GM18498 (cell line): Measurements from ENCODE around the gene GNG4.

ENCODE experiments used
- ATAC-seq: cut with Tn5 transposase; IDR thresholded peaks from one replicate; pipeline ENCODE4 v1.9.1; 2021; ENCODE audit warnings: mild to moderate bottlenecking, moderate library complexity; ENCODE audit not compliant: unreplicated experiment

GNG4 gene

DNA sequence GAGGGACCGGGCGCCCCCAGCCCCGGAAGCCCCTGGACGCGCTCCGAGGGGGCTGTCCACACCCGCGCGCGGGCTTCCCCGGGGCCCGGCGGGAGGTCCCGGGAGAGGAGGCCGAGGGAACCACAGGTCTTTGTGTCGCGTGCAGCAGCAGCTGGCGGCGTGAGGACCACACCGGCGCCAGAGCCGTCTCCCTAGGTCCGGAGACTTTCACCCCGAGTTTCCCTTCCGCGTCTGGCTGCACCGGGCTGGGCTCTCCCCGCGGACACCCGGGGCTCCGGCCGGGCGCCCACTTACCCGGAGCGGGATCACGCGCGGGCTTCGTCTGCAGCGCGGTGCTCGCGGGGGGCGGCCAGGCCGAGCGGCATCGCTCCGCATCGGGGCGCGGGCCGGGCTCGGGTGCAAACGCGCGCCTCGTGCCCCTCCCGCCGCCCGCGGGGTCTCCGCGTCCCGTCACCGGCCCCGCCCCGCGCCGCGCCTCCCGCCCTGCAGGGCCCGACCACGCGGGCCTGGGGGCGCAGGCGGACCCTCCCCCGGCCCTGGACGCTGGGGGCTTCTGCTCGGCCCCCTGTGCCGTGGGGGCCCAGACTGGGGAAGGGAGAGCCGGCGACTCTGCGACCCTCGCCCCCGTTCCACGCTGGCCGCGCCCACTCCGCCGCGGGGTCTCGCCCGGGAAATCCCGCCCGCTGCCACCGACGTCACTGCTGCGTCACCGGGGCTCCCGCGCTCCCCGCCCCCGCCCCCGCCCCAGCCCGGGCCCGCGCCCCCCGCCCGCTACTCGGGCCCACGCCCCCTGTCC is at the start of gene GNG4:
GNG4 (minus strand) TSS at position 417 of the 796 bp plus-strand sequence. CDS start 65,946 bp downstream, outside the sequence.
- peak; percentile 58 for ATAC-seq

DNA sequence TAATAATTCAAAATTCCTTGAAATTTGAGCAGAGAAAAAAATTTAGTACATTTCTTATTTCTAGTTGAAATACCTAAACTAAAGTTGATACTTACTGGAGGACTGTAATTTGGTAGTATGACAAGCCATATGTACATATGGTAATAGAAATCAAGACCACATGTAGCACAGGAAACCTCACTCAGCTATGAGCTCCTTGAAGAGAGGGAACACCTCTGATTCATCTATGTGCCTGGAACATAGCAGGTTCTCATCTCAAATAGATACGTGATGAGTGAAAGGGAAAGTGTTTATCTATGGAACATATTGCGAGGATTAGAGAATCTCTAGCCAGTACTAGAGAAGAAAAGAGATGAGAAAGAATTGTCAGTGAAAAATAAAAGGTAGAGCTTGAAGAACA is 47.9 kb upstream of the GNG4 start:
- ATAC-seq: no peak

DNA sequence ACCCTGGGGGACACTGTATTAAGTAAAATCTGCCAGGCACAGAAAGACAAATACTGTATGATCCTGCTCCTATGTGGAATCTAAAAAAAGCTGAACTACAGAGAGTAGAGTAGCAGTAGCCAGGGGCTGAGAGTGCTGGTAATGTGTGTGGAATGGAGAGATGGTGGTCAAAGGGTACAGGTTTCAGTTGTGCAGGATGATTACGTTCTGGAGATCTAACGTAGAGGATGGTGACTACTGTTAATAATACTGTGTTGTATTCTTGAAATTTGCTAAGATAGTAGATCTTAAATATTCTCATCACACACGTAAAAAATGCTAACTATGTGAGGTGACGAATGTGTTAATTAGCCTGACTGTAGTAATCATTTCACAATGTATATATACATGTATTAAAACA is 39.8 kb upstream of the GNG4 start:
- ATAC-seq: no peak

DNA sequence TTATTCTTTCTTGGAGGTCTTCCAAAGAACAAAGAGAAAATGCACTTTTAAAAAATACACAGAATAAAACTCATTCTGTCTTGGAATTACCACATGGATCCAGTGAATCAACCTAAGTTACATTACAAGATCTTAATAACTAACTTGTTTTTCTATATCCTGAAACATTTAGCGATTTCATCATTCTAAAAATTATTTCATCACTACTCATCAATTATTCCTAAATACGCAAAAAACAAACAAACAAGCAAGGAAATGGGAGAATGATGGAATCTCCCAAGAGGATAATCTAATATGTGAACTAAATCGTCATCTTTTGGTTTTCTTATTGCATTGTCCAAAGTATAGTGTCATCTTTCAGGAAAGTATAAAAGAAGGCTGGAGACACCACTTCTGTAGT is 38.5 kb upstream of the GNG4 start:
- ATAC-seq: no peak

DNA sequence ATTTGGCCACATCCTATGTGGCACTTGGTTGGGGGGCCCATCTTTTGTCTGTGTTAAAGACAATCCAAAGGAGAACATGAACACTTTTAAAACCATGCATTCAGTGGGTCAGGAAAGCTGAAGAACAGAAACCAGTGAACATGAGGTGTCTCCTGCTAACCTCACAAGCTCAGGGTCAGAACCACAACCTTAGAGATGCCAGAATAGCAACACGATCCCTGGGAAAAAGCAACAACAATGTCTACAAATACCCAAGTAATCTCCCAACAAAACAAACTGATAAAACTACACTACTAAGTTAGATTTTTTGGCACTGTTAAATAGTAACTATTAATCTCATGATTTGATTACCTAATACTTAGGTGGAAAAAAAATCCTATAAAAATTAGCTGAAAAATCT is 34.1 kb upstream of the GNG4 start:
- no peak for ATAC-seq

DNA sequence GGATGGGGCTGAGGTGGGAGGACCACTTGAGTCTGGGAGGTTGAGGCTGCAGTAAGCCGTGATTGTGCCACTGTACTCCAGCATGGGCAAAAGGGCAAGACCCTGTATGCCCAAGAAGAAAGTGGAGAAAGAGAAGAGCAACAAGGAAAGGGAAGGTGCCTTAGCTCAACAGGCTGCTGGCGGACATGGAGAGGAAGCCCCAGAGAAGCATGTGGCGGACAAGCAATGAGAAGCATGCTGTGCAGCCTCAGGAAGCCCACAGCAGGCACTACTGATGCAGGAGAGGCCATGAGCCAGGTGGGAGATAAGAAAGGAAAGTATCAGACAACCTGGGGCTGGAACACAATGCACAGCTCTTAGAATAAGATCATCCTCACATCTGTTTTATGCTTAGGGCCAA is 32.6 kb upstream of the GNG4 start:
- no peak for ATAC-seq

DNA sequence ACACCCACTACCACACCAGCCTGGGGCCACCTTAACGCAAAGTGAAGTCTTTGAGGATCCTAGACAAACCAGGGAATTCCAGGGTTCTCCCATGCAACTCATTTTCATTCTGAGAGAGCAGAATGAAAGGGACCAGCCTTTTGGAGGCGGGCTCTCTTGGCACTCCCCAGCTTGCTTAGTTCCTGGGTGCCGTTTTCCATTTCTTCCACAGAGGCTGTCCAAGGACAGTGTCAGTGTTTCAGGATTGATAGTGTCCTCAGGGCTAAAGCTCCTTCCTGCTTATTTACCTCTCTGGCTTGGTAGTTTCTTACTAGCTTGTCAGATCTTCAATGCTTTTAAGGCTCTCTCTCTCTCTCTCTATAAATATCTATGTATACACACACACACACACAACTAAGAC is 30.1 kb upstream of the GNG4 start:
- ATAC-seq: no peak

DNA sequence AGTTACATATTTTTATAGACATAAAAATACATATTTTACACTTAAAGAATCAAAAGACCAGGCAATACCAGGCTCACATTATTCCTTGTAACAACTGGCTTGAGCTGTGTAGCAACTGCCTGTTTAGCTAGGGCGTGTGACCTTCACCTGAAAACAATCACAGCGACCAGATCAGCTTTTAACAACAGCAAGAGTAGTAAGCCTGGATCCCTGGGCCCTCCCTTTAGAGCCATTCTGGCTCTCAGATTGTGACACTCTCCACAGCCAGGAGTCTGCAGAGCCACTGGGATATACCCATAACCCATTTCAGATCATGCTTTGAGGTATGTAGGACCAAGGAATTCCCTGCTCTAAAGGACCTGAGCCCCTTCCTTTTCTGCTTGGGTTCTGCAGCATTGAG is 29.4 kb upstream of the GNG4 start:
- no peak for ATAC-seq

DNA sequence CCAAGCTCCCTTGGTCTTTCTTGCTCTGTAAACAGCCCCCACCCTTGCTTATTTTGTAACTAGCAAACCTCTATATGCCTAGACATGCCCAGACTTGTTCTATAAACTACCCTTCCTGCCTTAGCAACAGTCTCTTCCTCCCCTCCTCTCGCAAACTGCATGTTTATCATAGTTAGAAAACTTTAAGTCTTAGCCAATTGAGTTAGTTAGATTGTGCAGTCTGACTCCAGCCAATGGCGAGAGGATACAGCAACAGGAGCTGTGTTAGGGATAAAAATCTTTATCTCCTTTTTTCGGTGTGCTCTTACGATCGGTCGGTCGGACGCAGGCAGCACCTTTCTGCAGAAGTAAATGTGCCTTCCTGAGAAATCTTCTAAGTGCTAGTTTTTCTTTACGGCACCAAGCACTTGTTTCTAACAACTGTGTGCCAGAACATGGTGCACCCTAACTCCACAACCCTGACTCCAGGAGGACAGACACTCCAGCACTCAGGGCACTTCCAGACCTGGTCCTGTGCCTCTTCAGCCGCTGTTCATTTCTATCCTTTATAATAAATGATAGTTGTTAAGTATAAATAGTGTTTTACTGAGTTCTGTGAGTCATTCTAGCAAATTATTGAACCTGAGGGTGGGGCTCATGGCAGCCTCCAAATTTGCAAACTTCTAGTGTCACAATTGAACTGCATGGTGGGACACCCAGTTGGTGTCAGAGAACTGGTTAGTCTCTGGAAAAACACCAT is 25.7 kb upstream of the GNG4 start:
- ATAC-seq: no peak

DNA sequence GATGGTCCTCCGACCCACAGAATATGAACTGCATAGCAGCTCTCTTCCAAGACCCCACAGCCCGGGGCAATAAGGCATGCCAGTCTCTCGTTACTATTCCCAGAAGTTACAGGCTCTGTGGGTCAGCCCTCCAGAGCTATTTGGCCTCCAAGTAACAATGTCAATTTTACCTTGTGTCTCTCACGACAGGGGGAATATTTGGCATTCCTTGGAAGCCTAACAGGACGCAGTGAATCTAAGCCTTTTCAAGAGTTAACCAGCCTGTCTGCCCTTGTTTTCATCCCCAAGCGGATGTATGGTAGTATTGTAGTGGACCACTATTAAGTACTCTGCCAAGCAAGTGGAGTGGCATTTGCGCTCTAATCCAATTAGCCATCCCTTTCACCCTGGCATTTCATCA is 24.4 kb upstream of the GNG4 start:
- ATAC-seq: no peak

DNA sequence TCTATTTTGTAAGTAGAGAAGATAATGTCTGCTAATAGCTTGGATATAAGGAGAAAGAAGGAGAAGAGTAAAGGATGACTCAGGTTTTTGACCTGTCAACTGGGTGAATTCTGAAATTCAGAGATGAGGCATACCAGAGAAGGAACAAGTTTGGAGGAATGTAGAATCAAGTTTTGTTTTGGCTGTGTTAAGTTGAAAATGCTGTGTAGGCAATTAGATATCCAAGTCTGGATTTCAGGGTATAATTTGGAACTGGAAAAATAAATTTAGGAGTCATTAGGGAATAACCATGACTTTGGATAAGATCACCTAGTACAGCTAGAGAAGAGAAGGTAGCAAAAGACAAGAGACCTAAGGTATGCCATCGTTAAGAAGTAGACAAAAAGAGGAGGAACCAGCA is 22.4 kb upstream of the GNG4 start:
- no peak for ATAC-seq

DNA sequence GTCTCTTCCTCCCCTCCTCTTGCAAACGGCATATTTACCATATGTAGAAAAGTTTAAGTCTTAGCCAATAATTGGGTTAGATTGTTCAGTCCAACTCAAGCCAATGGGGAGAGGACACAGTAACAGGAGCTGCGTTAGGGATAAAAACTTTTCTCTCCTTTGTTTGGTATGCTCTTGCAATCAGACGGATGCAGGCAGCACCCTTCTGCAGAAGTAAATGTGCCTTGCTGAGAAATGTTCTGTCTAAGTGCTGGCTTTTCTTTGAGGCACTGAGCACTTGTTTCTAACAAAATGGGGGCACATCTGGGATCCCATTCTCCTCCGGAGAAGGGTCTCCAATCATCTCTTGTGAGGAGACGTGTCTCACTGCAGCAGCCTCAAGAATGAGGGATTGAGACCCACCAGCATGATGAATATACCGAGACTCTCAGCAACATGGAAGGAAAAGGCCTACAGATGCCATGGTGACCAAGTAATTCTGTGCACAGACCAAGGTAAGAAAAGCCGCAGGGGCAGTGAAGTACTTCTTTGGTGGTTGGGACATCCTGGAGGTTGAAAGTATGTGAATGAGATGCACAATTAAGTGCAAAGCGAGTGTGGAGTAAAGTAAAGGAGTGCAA is 20.7 kb upstream of the GNG4 start:
- no peak for ATAC-seq

DNA sequence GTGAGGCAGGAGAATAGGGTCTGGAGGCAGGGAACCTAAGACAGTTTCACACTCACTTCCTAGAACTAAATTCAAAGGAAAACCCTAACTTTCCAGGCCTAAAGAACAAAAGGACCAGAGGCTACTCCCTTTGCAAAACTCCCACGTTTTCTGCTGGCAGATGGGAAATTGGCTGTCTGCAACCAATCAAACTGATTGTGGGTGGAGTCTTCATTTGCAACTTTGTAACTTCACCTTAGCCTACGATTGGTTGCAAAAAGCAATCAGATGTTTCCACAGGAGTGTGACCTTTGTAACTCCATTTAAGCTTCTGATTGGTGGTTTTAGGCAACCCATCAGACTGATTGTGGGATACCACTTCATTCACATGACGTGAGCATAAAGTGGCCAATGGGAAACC is 19.7 kb upstream of the GNG4 start:
- no peak for ATAC-seq

DNA sequence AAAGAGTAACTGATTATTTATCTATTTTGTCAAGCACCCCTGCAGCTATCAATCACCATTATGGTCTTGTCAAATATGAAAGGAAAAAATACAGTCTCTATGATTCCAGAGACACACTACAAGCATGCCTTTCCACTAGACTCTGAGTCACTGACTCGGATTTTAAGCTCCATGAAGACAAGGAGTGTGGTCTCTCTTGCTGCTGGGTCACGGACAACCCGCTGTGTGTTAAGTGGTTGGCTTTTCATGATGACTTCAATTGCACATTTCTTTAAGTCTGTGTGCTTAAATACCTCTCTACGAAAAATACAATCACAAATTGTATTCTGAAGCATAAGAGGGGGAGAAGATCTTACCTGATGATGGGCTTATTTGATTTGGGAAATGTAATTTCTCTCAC is 14.0 kb upstream of the GNG4 start:
- no peak for ATAC-seq

DNA sequence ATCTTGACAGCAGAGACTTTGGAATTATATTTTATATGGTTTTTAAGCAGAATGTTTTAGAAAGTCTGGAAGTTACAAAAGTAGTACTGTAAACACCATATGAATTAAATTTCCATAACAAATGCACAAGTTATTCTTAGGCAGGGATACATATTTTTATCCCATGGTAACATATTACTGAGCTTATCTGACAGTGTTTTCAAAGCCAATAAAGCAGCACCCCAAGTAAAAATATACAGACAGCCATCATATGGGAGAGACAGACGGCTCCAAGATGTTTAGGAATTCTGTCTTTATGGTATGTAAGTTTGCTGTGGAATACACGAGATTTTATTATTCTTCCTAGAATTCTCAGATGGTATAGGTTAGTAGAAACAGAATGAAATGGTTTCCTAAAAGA is 12.0 kb upstream of the GNG4 start:
- ATAC-seq: no peak

DNA sequence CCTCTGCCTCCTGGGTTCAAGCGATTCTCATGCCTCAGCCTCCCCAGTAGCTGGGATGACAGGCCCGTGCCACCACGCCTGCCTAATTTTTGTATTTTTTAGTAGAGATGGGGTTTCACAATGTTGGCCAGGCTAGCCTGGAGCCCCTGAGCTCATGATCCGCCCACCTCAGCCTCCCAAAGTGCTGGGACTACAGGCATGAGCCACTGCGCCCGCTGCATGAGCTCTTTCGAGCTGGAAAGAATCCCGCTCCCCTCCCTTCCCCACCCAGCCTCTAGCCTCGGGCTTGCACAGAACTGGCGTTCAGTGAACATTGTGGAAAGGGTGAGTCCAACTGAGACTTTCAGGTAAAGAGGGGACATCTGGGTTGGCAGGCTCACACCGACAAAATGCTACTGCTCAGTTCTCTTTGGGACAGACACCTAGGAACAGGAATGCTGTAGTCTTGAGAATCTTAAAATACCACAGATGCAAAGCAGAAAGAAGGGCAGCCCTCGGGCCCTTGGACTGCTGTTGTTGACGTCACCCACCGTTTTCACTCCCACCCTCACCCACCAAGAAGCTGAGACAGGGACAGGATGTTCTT is 9.7 kb upstream of the GNG4 start:
- ATAC-seq: no peak

DNA sequence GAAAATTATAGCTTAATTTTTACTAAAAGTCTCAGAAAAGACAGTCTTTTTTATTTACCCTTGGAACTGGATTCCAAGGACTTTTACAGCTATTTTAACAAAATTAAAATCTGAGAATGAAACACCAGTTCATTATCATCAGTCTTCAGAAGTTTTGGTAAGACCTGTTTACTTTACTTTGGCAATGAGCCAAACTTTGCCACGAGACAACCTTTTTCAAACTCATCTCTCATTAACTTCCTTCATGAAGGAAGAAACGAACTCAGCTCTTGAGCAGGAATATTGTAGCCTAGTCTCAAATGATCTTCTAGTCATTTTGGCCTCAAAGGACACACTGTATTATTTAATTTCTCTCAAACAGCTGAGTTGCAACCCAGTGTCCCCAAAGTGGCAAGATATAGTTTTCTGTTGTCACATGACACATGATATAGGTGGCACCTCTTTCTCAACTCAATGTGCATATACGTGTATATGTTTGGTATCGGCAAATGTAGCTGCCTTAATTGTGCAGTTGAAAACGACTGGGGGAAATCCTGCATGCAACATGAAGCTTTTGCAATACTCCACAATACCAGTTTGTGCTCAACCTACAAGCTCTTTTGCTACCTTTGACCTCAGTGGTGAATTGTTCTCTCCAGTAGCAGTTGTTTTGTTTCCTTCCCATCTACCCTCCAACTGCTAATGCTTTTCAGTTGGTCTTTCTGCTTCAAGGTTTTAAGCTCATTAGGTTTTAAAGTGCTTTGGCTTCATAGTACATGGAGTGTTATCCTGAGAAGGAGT is 8.4 kb upstream of the GNG4 start:
- no peak for ATAC-seq

DNA sequence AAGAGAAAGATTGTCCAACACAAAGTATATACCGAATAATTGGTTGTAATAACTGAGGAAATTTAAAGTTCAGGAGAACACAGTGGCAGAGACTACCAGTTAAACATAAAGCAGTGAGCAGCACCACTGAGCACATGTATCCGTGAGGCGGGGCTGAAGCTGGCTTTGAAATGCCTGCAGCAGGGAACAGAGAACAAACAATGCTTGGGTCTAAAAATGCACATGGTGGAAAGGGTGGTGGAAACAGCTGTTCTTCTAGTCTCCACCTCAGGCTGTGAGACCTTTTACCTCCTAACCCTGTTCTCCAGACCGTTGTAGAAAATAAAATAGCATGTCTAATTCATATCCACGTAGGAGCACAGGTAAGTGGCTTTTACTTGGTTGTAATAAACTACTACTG is 7.7 kb upstream of the GNG4 start:
- no peak for ATAC-seq

DNA sequence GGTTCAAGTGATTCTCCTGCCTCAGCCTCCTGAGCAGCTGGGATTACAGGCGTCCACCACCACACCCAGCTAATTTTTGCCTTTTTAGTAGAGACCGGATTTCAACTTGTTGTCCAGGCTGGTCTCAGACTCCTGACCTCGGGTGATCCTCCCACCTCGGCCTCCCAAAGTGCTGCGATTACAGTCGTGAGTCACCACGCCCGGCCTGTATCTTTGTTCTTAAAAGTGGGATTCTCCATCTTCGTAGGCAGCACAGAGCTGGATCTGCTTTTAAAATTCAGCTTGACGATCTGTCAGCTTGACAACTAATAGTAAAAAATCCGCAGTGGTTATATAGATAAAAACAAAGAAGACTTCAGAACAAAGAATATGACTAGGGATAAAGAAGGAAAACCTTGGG is 2.8 kb upstream of the GNG4 start:
- no peak for ATAC-seq

DNA sequence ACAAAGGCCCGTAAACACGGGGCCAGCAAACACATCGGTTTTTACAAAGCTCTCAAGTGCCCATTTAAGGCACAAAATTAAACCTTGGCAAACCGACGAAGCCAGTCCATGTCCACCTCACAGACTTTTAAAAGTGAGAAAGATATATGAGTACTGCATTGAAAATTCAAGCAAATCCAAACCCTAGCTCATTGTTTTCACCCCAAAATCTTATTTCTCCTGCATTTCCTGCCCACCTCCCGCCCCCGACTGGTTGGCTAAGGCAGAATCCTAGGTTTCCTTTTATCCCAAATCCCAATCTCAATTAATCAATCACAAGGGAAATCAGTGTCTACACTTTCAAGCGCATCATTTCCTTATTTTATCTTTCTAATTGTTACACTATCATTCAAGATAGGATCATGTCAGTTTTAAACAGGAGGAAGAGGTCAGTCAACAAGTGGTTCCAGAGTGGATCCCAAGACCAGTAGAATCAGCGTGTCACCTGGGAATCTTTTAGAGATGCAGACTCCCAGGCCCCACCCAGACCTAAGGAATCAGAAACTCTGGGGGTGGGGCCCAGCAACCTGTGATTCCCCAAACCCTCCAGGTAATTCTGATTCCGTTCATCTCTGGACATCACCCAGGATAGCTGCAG is 1.7 kb upstream of the GNG4 start:
- ATAC-seq: no peak
